ENCODE measurements around the gene PHETA1.

The PHETA1 gene

DNA sequence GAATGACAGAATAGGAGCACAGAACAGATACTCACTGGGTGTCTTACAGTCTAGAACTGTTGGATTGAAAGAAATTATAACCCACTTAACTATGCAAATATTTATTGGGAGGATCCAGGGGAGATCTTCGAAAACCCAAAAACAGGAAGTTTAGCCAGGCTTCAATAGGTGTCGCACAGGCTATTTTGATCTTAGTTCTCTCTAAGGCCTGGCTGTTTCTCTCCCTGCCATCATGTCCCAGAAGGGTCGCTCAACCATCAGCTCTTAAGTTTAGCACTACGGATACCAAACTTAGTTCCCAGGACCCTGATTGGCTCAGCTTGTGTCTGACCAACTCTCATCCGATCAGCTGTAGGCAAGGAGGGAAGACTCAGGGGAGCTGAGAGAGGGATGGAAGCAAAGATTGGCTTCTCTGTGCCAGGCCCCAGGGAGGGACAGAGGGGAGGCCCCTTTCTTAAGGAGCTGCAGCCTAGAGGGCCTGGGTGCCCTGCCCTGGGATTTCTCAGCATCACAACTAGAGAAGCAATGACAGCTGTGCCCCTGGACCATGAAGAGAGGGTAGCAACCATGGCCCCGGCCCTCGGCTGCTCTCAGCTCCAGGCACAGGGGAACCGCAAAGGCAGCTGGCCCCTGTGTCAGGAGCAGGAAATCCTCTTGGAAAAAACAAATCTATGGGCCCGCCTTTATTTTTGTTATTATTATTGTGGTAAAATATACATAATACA lies 13.5 kb downstream of the PHETA1 start:
- no peak for TF ChIP-seq ZFX (IDR thresholded peaks at IDR 0.05; ENCODE audit: borderline replicate concordance)
- TF ChIP-seq, protein P1, sequence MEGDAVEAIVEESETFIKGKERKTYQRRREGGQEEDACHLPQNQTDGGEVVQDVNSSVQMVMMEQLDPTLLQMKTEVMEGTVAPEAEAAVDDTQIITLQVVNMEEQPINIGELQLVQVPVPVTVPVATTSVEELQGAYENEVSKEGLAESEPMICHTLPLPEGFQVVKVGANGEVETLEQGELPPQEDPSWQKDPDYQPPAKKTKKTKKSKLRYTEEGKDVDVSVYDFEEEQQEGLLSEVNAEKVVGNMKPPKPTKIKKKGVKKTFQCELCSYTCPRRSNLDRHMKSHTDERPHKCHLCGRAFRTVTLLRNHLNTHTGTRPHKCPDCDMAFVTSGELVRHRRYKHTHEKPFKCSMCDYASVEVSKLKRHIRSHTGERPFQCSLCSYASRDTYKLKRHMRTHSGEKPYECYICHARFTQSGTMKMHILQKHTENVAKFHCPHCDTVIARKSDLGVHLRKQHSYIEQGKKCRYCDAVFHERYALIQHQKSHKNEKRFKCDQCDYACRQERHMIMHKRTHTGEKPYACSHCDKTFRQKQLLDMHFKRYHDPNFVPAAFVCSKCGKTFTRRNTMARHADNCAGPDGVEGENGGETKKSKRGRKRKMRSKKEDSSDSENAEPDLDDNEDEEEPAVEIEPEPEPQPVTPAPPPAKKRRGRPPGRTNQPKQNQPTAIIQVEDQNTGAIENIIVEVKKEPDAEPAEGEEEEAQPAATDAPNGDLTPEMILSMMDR (IDR thresholded peaks at IDR 0.05) = no peak
- no peak overlapping the region for H3K27ac ChIP-seq

DNA sequence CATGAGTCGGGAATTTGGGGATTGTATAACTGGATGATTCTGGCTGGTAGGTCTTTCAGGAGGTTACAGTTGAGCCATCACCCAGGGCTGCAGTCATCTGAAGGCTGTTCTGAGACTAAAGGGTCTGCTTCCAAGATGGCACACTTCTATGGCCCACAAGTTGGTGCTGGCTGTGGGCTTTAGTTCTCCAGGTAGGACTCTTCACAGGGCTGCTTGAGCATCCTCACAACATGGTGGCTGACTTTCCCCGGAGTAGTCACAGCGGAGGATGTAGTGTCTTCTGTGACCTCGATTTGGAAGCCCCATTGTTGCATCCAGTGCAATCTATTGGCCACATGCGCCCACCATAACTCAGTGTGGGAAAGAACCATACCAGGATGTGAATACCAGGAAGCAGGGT lies 14.4 kb downstream of the PHETA1 start:
- TF ChIP-seq, protein P1 (IDR thresholded peaks at IDR 0.05) = no peak
- no peak for TF ChIP-seq ZFX (IDR thresholded peaks at IDR 0.05; ENCODE audit: borderline replicate concordance)
- H3K27ac ChIP-seq = no peak overlapping the region

DNA sequence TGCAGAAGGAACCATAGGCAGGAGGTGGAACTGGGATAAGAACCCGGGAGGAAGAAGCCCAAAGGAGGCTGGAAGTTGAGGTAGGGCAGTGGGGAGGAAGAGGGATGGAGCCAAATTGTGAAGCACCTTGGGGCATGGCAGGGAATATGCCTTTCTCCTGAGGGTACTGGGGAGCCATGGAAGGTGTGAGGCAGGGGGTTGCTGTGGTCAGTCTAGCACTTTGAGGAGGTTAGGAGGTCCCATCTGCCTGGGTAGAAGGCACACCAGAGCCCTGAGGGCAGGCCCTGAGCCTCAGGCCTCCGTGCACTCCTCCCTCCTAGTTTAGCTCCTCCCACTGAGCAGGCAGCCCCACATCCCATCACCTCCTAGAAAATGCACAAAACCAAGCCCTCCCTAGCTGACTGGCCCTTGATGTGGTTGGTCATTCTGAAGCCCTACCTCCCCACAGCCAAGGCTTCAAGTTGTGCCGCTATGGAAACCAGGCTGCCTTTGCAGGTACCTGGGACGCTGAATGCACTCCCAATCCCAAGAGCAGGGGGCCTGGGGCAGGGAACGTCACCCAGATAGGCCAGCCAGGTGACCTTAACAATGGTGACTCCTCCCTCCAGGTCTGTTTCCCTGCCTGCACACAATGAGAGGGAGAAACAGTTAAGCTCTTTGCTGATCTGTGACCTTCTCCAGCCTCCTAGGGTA lies 15.1 kb downstream of the PHETA1 start:
- TF ChIP-seq ZFX (IDR thresholded peaks at IDR 0.05; ENCODE audit: borderline replicate concordance) = no peak
- TF ChIP-seq, protein P1 (IDR thresholded peaks at IDR 0.05) = no peak
- H3K27ac ChIP-seq = no peak overlapping the region

DNA sequence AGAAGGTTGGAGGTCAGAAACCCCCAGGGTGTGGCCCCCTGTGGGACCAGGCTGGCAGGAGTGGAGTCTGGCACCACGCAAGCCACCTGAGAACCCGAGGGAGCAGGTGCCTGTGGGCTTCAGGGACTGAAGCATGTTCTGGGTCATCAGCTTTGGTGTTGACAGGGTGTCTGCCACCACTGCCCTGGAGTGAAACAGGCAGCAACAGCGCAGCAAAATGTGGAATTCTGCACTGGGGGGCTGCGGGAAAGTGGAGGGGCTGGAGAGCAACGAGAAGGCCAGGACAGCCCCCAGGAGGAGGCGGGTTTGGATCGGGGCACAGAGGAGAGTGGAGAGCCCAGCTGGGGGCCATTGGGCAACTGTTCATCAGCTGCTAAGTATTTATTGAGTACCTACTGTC lies 15.9 kb downstream of the PHETA1 start:
- H3K27ac ChIP-seq = no peak overlapping the region
- no peak for TF ChIP-seq ZFX (IDR thresholded peaks at IDR 0.05; ENCODE audit: borderline replicate concordance)
- TF ChIP-seq, protein P1 (IDR thresholded peaks at IDR 0.05) = no peak

DNA sequence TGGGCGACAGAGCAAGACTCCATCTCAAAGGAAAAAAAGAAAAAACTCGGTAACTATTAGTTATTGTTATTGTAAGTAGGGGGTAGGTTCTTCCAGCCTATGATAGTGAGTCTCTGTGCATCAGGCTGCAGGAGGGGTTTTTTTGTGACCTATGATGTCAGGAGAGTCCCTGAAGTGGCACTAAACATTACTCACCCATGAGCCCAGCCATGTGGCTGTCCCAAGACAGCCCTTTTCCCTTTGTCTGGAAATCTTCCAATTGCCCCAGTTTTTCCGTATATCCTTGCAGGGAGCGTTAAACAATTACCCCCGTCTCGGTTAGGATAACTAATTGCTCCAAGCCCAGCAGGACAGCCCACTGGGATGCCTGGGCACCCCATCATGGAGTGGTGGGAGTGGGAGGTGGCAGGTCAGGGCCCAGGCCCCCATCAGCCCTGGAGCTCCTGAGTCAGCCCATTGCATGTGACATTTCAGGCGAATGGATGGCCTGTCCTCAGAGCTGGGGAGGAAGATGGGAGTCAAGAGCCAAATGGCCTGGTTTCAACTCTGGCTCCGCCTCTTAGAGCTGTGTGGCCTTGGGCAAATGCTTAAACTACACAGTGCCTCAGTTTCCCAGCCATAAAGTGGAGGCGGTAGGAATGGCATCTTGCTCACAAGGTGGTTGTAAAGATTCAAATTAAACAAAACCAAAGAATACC lies 16.4 kb downstream of the PHETA1 start:
- no peak overlapping the region for H3K27ac ChIP-seq
- TF ChIP-seq, protein P1 (IDR thresholded peaks at IDR 0.05) = no peak
- TF ChIP-seq ZFX (IDR thresholded peaks at IDR 0.05; ENCODE audit: borderline replicate concordance) = no peak

DNA sequence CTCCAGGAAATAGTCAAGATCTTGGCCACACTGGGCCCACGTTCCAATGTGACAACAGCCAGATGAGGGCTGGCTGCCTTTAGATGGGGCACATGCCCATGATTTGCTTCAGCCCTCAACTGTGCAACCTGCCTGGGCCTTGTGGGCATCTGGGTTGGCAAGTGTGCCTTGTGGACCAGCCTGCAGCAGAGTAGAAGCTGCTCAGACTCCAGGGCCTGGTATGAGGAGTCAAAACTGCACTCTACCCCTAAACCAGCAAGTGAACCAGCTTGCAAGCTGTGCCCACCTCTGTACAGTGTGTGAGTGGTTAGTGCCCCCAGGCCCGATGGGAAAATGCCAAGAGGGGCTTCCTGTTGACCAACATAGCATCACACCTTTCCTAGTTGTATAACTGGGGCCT lies 17.9 kb downstream of the PHETA1 start:
- H3K27ac ChIP-seq = no peak overlapping the region

More for the DNA sequence above, 17.9 kb downstream of the PHETA1 start:
- TF ChIP-seq, protein P1 (IDR thresholded peaks at IDR 0.05) = no peak
- TF ChIP-seq ZFX (IDR thresholded peaks at IDR 0.05; ENCODE audit: borderline replicate concordance) = no peak
